Measurements from ENCODE around the gene EGLN1.

EGLN1 gene

GRCh38 chr1:231315887-231316286, 106.2 kb downstream of the EGLN1 start:
- no peaks in the 10 kb centered on the region for H3K36me3 ChIP-seq
- DNase-seq: no peak
- intact Hi-C loops (cut with DNase I; ENCODE audit: low total_unique reads): no loop called here
- no peaks in the 10 kb centered on the region for H3K4me1 ChIP-seq
- no peaks in the 10 kb centered on the region for H3K9me3 ChIP-seq
- no peak overlapping the region for H3K4me3 ChIP-seq
- H3K27me3 ChIP-seq: no peaks in the 10 kb centered on the region
- H3K27ac ChIP-seq: no peak overlapping the region
- TF ChIP-seq CTCF (IDR thresholded peaks at IDR 0.05): no peak

Data from tibial artery (tissue), 4 donors.